ENCODE data around the gene DOK5.

DNA sequence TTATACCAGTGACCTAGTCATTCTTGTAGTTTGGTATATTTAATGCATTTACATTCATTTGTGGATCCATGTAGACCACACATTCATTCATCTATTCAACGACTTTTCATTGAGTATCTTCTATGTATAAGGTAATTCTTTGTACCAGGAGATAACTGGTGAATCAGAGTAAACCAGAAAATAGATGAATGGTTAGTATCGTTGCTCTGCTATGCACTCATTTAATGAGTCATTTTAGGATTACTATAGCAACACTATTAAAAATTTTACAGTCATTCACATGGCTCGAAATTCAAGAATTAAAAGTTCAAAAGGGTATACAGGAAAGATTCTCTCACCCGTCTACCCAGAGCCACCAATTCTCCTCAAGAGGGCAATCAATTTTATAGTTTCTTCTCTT is 26.8 kb downstream of the DOK5 start:
- no peak for TF ChIP-seq POLR2AphosphoS5 (IDR thresholded peaks at IDR 0.05; ENCODE audit: low read depth)
- no peak for TF ChIP-seq CTCF (conservative IDR thresholded peaks at IDR 0.05; ENCODE audit: low read depth in 2 of 2)
- no peak for TF ChIP-seq EZH2phosphoT487 (IDR thresholded peaks at IDR 0.05; ENCODE audit: unreplicated experiment)

All from GM23338 (cell line).